SK-N-MC (cell line): ENCODE measurements around the gene ST6GALNAC2.

Experiments
- EZH2 ChIP-seq: fragments of 200-600 bp; sonication (generic); IDR thresholded peaks from one replicate; pipeline ENCODE4 v1.6.1; 2017; ENCODE audit warnings: antibody characterized with exemption
- POLR2AphosphoS5 ChIP-seq: IDR thresholded peaks from 2 replicates; pipeline ENCODE4 v1.6.1; 2012; ENCODE audit warnings: mild to moderate bottlenecking, low read depth, low read length, borderline replicate concordance

DNA sequence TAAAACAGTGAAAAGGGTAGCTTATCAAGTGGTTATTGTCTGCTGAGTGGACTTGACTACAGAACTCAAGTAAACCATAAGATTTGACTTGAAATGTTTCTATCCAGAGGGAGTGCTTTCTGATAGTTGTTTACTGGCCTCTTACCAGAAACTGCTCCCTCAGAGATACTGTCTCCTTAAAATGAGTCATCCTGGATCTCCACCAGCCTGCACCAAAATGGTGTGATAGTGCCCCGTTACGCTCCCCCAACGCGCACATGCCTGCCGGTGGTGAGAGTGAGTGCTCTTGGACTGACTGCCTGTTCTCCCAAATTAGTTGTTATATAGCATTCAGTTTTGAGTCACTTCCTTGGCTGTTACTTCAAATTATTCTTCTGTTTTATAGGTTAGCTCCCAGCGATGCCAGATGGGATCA, 22.9 kb downstream of the ST6GALNAC2 start:
- TF ChIP-seq POLR2AphosphoS5 (no peak), EZH2 (no peak)
